GM18520 (cell line): ENCODE results near the gene IDH2.
"Not testable (repeated sequence)": the region's sequence is repeated elsewhere in the genome, so short reads cannot be mapped to it uniquely, and the experiment has no call there.

Source experiments
- ATAC-seq: cut with Tn5 transposase; IDR thresholded peaks from one replicate; pipeline ENCODE4 v1.9.1; 2021; ENCODE audit not compliant: unreplicated experiment

The IDH2 gene

GRCh38 chr15:90101969-90102890 is at the start of gene IDH2:
Gene IDH2, minus strand, starts transcription at chr15:90102468. Its CDS starts 78 bp downstream, at chr15:90102390.
- peak; percentile 48 for ATAC-seq

- ATAC-seq: not testable (repeated sequence)
Observed at GRCh38 chr15:90150551-90150950, 48.3 kb upstream of the IDH2 start.

DNA sequence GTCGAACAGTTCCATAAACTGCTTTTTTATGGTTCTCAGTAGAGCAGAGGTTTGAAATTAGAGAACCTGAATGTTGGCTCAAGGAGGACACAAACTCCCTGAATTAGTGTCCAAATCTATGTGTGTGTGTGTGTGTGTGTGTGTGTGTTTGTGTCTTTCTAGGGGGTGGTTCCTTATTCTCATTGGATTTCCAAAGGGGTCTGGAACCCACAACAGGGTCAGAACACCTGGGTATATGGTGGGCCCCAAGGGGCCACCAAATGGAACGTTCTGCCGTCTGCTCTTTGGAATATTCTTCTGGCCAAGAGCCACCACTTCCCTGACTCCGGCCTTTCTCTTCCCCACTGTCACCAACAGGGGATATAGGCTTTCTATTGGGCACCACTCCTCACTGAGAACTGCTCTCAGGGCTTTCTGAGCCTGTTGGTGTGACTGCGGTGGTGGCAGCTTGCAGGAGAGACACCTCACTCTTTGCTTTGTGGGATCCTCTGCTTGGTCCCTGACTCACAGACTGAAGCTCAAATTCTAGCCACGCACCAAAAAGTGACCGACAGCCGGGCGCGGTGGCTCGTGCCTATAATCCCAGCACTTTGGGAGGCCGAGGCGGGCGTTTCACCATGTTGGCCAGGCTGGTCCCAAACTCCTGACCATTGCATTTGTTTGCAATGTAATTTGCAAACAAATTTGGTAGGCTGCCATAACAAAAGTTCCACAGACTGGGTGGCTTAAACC is 47.5 kb upstream of the IDH2 start:
- no peak for ATAC-seq

DNA sequence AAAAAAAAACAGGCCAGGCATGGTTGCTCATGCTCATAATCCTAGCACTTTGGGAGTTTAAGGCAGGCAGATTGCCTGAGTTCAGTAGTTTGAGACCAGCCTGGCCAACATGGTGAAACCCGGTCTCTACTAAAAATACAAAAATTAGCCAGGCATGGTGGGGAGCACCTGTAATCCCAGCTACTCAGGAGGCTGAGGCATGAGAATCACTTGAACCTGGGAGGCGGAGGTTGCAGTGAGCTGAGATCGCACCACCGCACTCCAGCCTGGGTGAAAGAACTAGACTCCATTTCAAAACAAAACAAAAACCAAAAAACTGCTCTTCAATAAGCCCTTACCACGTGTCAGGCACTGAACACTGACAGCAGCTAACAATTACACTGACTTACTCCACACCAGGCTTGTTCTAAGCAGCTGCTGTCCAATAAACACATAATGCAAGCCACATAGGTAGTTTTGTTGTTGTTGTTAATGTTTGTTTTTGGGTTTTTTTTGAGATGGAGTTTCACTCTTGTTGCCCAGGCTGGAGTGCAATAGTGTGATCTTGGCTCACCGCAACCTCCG is 44.0 kb upstream of the IDH2 start:
- ATAC-seq: not testable (repeated sequence)

DNA sequence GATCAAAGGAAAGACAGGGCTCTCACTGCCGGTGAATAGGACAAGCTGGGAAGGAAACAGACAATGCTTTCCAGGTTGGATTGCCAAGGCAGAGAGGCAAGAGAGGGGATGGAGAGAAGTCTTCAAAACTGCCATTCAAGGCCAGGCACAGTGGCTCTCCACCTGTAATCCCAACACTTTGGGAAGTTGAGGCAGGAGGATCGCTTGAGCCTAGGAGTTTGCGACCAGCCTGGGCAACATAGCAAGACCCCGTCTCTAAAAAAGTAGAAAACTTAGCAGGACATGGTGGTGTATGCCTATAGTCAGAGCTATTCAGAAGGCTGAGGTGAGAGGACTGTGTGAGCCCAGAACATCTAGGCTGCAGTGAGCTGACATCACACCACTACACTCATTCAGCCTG is 43.5 kb upstream of the IDH2 start:
- ATAC-seq: no peak

GRCh38 chr15:90145259-90145658 is 43.0 kb upstream of the IDH2 start:
- no peak for ATAC-seq

GRCh38 chr15:90143166-90143655 is 40.9 kb upstream of the IDH2 start:
- ATAC-seq: no peak

GRCh38 chr15:90142216-90143165 is 40.2 kb upstream of the IDH2 start:
- ATAC-seq: no peak

- ATAC-seq: no peak
Observed at GRCh38 chr15:90141646-90142045, 39.4 kb upstream of the IDH2 start.

DNA sequence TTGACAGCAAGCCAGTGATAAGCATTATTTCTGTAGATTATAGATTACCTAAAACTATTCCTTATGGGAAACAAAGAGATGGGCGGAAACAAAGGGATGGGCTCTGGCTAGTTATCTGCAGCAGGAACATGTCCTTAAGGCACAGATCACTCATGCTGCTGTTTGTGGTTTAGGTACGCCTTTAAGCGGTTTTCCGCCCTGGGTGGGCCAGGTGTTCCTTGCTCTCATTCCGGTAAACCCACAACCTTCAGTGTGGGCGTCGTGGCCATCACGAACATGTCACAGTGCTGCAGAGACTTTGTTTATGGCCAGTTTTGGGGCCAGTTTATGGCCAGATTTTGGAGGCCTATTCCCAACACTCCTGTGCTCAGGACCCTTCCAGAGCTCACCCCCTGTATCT is 37.3 kb upstream of the IDH2 start:
- not testable (repeated sequence) for ATAC-seq

- no peak for ATAC-seq
Observed at GRCh38 chr15:90138071-90138833, 36.0 kb upstream of the IDH2 start.

DNA sequence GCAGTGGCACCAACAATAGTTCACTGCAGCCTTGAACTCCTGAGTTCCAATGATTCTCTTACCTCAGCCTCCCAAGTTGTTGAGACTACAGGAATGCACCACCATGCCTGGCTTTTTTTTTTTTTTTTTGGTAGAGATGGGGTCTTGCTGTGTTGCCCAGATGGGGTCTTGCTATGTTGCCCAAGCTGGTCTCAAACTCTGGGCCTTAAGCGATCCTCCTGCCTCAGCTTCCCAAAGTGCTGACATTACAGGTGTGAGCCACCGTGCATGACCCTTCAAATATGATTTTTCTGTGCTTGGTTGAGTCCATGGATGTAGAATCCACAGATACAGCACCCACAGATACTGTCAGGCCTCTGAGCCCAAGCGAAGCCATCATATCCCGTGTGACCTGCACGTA is 30.2 kb upstream of the IDH2 start:
- no peak for ATAC-seq

DNA sequence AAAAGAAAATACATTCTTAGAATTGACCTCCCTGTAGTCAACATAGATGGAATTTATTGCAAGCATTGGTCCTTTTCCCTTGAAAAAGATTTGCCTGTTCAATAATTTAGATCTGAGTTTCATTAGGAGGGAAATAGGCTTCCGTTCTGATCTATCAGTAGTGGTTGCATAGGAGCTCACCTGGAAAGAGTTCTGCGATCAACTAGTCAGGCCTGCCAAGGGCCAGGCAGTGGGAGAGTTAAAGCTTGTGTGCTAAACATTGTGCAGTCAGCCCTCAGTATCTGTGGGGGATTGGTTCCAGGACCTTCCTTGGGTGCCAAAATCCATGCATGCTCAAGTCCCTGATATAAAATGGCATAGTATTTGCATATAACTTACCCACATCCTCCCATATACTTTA is 29.6 kb upstream of the IDH2 start:
- no peak for ATAC-seq

- ATAC-seq: no peak
Observed at GRCh38 chr15:90130291-90130690, 28.0 kb upstream of the IDH2 start.

DNA sequence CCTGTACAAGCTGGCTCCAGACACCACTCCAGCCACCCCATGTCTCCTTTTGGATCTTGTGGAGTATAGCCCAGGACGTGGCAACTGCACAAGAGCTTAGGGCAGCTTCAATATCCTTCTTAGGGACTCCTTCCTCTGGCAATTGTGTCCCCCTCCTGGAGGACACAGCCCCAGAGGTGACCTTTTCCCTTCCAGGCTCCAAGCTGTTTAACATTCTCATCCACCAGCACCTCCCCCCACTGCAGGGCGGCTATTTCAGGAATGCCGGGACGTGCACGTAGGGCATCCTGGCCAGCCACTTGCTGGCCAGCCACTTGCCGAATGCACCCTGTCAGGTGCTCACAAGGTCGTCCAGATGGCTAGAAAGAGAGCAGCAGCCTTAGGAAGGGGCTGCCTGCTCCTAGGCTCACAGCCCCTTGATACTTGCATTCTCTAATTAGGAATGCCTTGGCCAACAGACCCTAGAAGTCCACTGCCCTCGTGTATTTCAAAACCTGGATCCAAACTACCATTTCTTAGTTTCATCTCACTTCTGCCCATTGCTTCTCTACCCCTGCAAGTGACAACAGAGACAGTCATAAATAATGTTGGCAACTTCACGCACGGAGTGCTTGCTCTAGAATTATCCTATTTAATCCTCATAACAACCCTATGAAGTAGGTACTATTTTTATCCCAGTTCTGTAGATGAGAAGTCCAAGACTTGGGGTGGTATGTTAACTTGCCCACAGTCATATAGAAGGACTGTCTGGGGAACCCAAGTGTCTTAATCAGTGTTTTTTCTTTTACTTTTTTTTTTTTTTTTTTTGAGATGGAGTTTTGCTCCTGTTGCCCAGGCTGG is 24.5 kb upstream of the IDH2 start:
- no peak for ATAC-seq

DNA sequence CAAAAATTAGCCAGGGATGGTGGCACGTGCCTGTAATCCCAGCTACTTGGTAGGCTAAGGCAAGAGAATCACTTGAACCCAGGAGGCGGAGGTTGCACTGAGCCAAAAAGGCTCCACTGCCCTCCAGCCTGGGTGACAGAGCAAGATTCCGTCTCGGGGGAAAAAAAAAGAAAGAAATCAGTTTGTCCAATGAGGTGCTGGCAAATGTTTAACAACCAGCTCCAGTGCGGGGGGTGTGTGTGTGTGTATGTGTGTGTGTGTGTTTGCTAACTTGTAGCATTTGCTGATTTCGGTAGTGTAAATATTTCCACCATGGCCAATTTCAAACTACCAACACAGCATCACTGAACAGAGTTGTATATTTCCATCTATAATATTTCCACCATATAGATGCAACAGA is 23.8 kb upstream of the IDH2 start:
- no peak for ATAC-seq

DNA sequence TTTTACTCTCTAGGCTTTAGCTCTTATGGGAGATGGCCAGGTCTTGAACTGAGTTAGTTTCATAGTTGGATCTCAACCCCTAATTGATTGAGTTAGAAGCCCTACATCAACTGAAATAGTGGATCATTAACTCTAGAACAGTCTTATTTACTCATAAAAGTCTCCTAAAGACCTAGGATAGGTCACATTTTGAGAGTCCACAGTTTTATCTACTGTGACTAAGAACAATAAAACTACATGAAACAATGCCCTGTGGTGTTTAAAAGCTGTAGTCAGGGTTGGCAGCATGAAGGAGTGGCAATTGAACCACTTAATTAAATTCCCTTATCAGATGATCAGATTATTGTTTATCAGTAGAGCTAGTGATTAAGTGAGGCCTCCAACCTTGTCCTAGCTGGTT is 22.2 kb upstream of the IDH2 start:
- ATAC-seq: no peak

GRCh38 chr15:90121086-90121485 is 18.8 kb upstream of the IDH2 start:
- ATAC-seq: no peak

- no peak for ATAC-seq
Observed at GRCh38 chr15:90119367-90119766, 17.1 kb upstream of the IDH2 start.
